Measurements from ENCODE around the gene LCN1.

The LCN1 gene

GRCh38 chr9:135482015-135482754 is 39.1 kb upstream of the LCN1 start:
- Mint-ChIP-seq H3K36me3 (ENCODE audit: low read depth) (peaks cover 12% of the 10 kb centered on the region), H3K4me3 (peak overlapping the region; percentile 71 to 77 (median 76)), H3K4me1 (peaks cover 5% of the 10 kb centered on the region), H3K9me3 (no peaks in the 10 kb centered on the region), H3K27ac (peak overlapping the region in 1 of 3 experiments; percentile 27), H3K27me3 (ENCODE audit: low read depth) (no peaks in the 10 kb centered on the region)
- TF ChIP-seq, protein P1, sequence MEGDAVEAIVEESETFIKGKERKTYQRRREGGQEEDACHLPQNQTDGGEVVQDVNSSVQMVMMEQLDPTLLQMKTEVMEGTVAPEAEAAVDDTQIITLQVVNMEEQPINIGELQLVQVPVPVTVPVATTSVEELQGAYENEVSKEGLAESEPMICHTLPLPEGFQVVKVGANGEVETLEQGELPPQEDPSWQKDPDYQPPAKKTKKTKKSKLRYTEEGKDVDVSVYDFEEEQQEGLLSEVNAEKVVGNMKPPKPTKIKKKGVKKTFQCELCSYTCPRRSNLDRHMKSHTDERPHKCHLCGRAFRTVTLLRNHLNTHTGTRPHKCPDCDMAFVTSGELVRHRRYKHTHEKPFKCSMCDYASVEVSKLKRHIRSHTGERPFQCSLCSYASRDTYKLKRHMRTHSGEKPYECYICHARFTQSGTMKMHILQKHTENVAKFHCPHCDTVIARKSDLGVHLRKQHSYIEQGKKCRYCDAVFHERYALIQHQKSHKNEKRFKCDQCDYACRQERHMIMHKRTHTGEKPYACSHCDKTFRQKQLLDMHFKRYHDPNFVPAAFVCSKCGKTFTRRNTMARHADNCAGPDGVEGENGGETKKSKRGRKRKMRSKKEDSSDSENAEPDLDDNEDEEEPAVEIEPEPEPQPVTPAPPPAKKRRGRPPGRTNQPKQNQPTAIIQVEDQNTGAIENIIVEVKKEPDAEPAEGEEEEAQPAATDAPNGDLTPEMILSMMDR (IDR thresholded peaks at IDR 0.05; ENCODE audit: unreplicated experiment in 3 of 3): no peak

DNA sequence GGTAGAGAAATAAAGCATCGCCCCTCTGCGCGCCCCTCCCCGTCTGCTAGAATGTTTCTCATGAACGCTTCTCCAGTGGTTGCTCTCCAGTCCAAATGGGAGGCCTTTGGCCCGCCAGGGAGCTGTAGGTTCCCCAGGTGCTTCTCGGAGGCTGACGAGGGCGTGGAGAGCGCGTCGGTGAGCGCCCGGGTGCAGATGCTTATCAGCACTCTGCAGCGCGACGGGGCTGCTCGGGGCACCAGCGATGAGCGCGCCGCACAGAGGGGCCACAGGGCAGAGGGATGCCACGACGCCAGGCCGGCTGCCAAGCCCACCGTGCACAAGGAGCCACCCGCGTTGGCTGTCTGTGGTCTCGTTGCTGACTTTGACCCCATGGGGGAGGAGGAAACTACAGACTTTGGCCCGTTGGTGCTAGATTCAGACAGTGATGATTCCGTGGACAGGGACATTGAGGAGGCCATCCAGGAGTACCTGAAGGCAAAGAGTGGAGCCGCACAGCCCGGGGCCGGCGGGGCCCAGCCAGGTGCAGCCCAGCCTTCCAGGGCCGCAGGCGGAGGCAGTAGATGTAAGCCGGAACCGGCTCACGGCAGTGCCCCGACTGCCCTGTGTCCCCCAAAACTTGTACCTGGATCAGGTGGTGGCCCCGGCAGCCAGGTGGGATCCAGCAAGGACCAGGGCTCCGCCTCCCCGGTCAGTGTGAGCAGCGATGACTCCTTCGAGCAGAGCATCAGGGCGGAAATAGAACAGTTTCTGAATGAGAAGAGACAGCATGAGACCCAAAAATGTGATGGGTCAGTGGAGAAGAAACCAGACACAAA is 36.6 kb upstream of the LCN1 start:
- H3K9me3 Mint-ChIP-seq: no peaks in the 10 kb centered on the region
- no peaks in the 10 kb centered on the region for H3K27me3 Mint-ChIP-seq (ENCODE audit: low read depth)
- H3K4me3 Mint-ChIP-seq: no peak overlapping the region
- H3K27ac Mint-ChIP-seq: no peak overlapping the region
- H3K4me1 Mint-ChIP-seq: no peaks in the 10 kb centered on the region
- TF ChIP-seq, protein P1 (IDR thresholded peaks at IDR 0.05; ENCODE audit: unreplicated experiment in 3 of 3): no peak
- H3K36me3 Mint-ChIP-seq (ENCODE audit: low read depth): peaks cover 15% of the 10 kb centered on the region

DNA sequence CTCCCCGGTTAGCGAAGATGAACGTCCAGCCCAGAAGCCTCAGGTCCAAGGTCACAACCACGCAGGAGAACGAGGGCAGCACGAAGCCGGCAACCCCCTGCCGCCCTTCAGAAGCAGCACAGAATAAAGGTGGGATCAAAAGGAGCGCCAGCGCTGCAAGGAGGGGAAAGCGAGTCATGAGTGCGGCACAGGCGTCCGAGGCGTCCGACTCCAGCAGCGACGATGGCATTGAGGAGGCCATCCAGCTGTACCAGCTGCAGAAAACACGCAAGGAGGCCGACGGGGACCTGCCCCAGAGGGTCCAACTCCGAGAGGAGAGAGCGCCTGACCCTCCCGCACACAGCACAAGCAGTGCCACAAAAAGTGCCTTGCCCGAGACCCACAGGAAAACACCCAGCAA is 35.9 kb upstream of the LCN1 start:
- TF ChIP-seq, protein P1 (IDR thresholded peaks at IDR 0.05; ENCODE audit: unreplicated experiment in 3 of 3): no peak
- H3K36me3 Mint-ChIP-seq (ENCODE audit: low read depth): peaks cover 15% of the 10 kb centered on the region
- no peak overlapping the region for H3K4me3 Mint-ChIP-seq
- no peaks in the 10 kb centered on the region for H3K9me3 Mint-ChIP-seq
- H3K4me1 Mint-ChIP-seq: no peaks in the 10 kb centered on the region
- H3K27me3 Mint-ChIP-seq (ENCODE audit: low read depth): no peaks in the 10 kb centered on the region
- H3K27ac Mint-ChIP-seq: no peak overlapping the region

- Mint-ChIP-seq H3K9me3 (no peaks in the 10 kb centered on the region), H3K4me3 (no peak overlapping the region), H3K27ac (no peak overlapping the region), H3K36me3 (ENCODE audit: low read depth) (peaks cover 15% of the 10 kb centered on the region), H3K4me1 (no peaks in the 10 kb centered on the region), H3K27me3 (ENCODE audit: low read depth) (no peaks in the 10 kb centered on the region)
- TF ChIP-seq, protein P1 (IDR thresholded peaks at IDR 0.05; ENCODE audit: unreplicated experiment in 3 of 3): peak in 1 of 3 experiments; percentile 10
Observed at GRCh38 chr9:135485832-135486231, 35.4 kb upstream of the LCN1 start.

DNA sequence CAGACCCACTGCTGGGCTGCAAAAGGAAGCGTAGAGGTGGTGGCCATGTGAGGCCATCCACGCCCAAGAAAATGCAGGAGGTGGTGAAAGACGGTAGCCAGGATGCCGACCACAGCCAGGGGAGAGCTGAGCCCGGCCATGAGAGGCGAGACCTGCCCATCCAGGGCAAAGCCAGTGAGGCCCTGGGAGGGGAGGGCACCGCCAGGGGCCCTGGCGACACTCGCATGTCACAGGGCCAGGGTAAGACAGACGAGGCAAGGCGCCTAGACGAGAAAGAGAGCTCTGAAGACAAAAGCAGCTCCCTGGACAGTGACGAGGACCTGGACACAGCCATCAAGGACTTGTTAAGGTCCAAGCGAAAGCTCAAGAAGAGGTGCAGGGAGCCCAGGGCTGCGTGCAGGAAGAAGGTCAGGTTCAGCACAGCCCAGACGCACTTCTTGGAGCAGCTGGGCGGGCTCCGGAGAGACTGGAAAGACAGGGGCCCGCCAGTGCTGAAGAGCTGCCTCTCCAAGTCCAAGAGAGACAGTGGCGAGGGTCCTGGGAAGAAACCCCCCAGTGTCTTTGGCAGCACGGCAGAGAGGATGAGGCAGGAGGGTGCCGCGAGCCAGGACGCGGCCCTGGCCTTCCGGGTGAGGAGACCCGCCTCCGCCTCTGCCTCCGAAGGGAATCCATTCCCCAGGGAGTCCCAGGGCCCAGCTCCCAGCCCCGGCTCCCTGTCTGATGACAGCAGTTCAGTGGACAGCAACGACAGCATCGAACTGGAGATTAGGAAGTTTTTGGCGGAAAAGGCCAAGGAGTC is 34.8 kb upstream of the LCN1 start:
- TF ChIP-seq, protein P1 (IDR thresholded peaks at IDR 0.05; ENCODE audit: unreplicated experiment in 3 of 3): no peak
- Mint-ChIP-seq H3K27me3 (ENCODE audit: low read depth) (no peaks in the 10 kb centered on the region), H3K9me3 (no peaks in the 10 kb centered on the region), H3K27ac (no peak overlapping the region), H3K36me3 (ENCODE audit: low read depth) (peaks cover 15% of the 10 kb centered on the region), H3K4me3 (no peak overlapping the region), H3K4me1 (no peaks in the 10 kb centered on the region)
